Limb (tissue), 2 donors: ENCODE measurements around the gene WDR90.
A peak's percentile ranks its signal among the peaks of the same experiment; 100 is the strongest.
"Not testable (repeated sequence)": the region's sequence is repeated elsewhere in the genome, so short reads cannot be mapped to it uniquely, and the experiment has no call there.

ENCODE experiments used
- DNase-seq, 2 donors: peaks; one replicate each; pipeline ENCODE4 v3.0.0-alpha.2; 2016; ENCODE audit errors: extremely low spot score in 2 of 2

Gene WDR90

DNA sequence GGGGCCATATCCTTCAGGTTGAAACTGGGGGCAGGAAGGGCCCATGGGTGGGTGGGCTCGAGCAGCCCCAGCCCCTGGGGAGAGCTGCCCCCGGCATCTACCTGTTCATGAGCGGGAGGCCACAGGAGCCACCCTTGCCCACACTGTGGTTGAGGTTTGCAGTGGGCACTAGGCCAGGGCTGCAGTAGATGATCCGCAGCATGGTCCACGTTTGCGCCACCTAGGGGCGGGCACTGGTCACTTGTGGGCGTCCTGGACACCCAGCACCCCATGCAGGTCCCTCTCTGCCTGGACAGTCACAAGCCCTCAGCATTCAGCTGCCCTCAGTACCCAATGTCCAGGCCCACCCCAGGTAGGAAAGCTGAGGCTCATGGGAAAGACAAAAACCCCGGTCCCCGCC, 36.8 kb downstream of the WDR90 start:
- DNase-seq = no peak

- no peak for DNase-seq
Observed at GRCh38 chr16:686459-687260, 37.5 kb downstream of the WDR90 start.

DNA sequence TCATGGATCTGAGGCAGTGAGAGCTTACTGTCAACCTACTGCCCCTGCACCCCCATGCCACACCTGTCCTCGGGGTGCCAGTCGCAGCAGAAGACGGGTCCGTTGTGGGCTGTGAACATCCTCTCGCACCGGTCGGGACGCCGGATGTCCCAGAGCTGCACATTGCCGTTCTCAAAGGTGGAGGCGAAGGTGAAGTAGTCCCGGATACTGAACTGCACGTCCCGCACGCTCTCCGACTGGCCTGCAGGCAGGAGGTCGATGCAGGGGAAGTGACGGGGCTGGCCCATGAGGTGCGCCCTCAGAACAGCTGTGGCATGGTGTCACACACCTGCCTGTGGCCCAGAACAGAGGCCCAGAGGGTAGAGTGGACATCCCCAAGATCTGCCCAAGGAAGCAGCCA, 38.3 kb downstream of the WDR90 start:
- no peak for DNase-seq

DNA sequence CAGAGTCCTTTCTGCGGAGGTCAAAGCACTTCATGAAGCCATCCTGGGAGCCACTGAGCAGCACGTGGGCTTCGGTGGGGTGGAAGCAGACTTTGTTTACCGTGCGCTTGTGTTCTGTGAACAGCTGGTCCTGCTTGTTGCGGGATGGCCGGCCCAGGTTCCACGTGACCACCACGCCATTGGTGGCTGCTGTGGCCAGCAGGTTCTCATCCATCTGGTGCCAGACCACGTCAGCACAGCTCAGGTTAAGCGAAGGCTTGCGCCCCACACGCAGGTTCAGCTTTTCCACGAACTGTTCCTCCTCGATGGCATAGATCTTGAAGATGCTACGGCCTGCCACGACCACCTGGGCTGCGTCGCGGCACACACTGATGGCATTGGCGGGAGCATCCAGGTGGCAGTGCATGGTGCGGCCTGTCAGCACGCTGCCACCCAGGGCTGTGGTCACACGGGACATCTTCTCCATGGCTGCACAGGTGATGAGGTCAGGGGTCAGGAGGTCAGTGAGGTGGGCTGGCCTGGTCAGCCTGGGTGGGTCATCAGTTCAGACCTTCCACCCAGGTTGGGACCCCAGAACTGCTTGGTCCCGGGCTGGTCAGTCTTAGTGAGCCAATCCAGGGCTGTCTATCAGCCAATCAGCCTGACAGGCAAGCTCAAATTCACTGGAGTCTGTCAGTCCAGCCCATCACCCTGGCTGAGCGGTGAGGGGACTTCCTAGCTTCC, 40.2 kb downstream of the WDR90 start:
- no peak for DNase-seq

- DNase-seq = not testable (repeated sequence)
Observed at GRCh38 chr16:691242-691641, 42.1 kb downstream of the WDR90 start.

- DNase-seq = no peak
Observed at GRCh38 chr16:692356-693108, 43.4 kb downstream of the WDR90 start.

DNA sequence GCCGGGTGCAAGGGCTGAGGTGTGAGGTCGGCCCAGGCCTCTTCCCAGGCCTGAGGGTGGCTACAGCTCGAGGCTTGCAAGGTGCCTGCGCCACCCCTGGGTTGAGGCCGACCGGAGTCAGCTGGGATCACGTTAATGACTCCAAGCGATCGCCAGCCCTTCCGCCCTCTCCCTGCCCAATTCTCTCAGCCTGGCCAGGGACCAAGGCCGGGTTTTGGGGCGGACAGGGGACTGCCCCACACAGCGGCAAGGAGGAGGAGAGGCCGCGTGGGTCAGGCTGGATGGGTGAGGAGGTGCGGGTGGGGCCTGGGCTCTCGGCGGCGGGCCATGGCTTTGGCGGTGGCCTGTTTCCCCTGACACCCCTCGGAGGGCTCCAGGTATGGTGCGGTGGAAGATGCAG, 44.2 kb downstream of the WDR90 start:
- DNase-seq = no peak

GRCh38 chr16:693766-694165, 44.6 kb downstream of the WDR90 start:
- no peak for DNase-seq

DNA sequence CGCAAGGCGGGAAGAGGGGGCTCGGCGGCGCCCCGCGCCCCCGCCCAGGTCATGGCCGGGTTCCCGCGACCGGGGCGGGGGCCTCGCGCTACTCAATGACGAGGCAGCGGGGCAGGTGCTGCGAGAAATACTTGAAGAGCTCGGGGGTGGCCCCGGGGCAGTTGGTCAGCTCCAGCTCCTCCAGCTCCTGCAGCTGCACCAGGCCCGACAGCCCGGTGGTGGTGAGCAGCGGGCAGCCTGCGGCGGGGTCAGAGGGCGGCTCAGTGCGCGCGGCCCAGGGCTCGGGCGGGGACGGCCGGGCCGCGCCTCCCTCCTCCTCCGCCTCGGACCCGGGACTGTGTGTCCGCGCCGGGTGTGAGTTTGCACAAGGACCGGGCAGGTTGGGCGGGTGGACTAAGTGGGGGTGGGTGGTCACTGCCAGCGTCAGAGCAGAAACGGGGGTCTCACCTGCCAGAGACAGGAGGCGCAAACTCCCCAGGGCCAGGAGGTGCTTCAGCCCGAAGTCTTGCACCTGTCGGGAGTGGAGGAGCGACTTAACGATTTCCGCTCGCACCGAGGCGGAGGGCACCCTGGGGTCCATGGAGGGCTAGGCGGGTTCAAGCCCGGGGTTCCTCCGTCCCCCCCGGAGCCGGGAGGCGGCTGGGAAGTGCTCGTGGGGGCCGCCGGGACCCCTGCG, 45.2 kb downstream of the WDR90 start:
- no peak for DNase-seq

GRCh38 chr16:694863-695354, 45.7 kb downstream of the WDR90 start:
- no peak for DNase-seq

DNA sequence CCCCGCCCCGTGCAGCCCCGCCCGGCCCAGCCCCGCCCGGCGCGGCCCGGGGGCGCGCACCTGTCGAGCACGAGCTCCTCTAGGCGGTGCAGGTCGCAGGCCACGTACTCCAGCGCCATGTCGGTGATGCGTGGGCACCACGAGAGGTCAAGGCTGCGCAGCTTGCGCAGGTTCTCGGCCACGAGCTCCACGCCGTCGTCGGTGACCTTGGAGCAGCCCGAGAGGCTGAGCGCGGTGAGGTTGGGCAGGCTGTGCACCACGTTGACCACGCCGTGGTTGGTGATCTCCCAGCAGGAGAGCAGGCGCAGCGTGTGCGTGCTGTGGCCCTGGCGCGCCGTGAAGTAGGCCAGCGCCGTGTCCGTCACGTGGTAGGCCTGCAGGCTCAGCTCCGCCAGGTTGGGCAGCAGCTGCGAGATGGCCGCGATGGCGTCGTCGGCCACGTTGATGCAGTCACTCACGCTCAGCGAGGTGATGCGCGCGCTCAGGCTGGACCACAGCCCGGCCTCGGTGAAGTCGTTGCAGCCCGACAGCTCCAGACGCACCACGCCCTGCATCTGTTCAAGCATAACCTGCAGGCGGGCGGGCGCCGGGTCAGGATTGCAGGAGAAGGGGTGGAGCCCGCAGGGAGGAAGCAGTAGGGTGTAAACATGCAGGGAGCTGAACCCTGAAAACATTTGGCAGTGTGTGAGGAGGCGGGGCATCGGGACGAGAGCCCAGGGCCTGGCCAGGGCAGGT, 46.4 kb downstream of the WDR90 start:
- DNase-seq = no peak

DNA sequence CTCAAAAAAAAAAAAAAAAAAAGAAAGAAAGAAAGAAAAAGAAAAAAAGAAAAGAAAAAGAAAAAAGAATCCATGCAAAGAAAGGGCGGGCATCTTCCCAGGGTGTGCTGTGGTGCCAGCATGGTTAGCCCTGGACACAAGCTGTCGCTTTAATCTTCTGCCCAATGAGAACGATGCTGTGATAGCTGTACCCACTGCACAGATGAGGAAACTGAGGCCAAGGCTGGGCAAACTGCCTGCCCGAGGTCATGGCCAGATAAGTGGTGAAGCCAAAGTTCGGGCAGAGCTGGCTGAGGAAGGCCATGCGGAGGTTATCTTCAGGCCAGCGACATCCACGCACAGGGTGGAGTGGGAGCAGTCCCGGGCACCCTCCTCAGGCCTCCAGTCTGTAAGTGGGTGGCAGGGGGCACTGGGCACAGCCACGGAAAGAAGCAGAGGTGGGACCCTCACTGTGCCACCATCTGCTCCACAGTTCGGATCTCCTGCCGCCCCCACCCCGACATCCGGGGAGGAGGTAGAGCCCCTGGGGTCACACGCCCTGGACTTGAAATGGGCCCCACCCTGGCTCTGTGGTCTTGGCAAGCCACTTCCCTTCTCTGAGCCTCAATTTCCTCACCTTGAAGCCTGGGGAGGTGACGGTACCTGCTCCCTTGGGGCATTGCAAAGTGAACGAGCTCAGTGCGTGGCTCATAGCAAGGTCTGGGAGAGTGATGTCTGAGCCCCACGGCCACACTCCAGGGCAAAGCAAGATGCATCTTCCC, 49.9 kb downstream of the WDR90 start:
- DNase-seq = no peak

DNA sequence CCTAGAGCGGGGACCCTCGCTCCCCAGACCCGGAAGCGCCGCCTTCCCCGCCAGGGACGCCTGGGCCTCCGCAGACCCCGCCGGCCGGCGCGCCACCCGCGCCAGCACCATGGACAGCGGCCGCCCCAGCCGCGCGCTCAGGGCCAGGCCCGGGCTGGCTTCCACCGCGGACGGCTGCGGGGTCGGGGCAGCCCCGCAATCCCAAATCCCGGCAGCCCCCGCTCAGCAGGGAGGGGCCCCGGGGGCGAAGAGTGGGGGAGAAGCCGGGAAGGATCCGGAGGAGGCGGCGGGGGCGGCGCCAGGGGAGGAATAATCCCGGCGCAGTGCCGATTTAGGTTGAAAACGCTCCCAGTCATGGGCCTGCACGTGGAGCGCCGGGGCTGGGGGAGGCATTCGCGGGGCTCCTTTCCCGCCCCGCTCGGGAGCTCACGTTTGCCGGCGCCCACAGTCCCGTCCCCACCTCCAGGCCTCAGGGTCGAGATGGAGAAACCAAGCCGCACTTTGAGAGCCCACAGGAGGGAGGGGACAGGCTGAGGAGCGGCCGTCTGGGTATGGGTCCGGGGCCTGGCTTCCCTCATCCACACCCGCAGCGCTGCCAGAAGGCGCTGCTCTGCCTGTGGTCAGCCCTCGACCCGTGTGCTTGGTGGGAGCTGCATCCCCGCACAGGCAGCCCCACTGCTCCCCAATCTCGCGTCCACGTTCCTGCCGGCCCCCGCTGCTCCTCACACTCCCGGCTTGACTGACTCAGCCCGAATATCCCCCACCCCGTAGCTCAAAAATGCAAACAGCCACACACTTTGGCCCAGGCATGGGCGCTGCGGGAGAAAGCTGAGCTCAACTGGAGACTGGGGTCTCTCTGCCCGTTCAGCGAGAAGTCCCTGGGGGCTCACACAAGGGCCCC, 51.8 kb downstream of the WDR90 start:
- peak in 1 of 2 donors; percentile 78 for DNase-seq

DNA sequence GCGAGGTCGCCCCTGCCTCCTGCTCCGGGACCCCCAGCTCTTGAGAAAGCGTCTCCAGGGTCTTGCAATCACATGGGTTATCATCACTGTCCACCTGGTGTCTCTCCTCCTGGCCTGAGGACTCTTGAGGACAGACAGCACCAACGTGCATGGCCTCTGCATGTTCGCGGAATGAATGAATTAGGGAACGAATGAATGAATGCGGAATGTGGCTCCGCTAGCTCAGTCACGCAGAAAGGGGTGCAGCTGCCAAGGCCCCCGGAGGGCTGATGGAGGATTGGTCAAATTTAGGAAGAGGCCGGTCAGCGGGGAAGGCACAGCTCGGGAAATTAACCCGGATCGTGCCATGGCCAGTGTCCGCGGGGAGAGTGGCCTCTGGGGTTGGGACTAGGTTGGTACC, 53.2 kb downstream of the WDR90 start:
- DNase-seq = no peak

DNA sequence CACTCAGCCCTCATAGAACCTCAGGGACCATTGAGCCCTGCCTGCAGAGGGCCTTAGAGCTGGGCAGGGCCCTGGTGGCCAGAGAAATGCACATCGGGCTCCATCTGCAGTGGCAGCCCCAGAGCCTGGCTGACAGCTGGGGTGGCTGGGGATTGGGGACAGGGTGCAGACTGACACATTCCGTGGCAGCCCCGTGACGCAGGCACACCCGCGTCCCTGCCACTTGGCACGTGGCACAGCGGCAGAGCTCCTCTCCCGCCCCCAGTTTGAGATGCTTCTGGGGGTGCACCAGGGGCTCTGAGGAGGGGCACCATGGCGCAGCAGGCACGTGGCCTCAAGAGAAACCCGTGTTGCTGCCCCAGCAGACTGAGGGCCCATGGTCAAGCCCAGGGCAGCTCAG, 54.2 kb downstream of the WDR90 start:
- DNase-seq = no peak

GRCh38 chr16:704047-704446, 54.9 kb downstream of the WDR90 start:
- DNase-seq = no peak

DNA sequence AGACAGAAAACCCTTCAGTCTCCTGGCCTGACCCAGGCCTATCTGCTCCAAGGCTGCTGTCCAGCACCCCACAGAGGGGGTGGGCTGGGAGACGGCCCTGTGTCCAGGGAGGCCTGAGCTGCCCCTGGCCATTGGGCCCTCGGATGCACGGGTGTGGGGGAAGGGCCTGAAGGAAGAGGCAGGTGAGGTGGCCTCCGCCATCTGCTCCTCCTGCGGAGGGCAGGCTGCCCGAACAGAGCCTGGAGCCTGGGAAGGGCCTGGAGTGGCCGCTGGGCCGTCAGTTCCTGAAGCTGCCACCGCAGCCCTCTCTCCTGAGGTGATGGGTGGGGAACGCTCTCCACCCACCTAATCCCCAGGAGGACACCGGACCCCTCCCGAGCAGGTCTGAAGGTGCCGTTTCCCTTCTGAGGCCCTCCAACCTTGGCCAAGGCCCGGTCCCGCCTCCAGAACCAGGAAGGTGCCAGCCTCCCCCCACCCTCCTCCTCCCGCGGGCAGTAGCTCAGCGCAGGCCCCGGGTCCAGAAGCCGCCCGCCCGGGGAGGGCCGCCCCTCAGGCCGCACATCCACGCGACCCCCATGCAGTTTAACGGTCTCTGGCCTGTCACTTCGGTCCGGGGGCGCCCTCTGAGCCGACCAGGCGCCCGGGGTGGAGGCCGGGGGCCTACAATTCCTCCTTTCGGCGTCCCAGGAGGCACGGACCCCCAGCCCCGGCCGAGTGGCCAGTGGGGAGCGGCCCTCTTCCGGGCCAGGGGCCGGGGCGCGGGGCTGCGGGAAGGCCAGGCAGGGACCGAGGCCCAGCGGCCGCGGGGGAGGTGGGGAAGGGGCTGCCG, 55.6 kb downstream of the WDR90 start:
- no peak for DNase-seq
